Nephron progenitor cell (in vitro differentiated cells): ENCODE data around the gene HOXC4.

Experiments
- DNase-seq: peaks from one replicate; pipeline ENCODE4 v3.0.0; 2021
- H3K27ac Mint-ChIP-seq: 2 replicates; pipeline ENCODE4 v1.8.0; 2021; ENCODE audit warnings: mild to moderate bottlenecking, moderate library complexity, mixed read lengths
- H3K27me3 Mint-ChIP-seq: 2 replicates; pipeline ENCODE4 v1.8.0; 2021; ENCODE audit warnings: mild to moderate bottlenecking, low read depth, mixed read lengths; ENCODE audit not compliant: poor library complexity
- H3K36me3 Mint-ChIP-seq: 2 replicates; pipeline ENCODE4 v1.8.0; 2021; ENCODE audit warnings: low read depth, mixed read lengths
- H3K4me1 Mint-ChIP-seq: 2 replicates; pipeline ENCODE4 v1.8.0; 2021; ENCODE audit warnings: mixed read lengths
- H3K4me3 Mint-ChIP-seq: 2 replicates; pipeline ENCODE4 v1.8.0; 2021; ENCODE audit warnings: mild to moderate bottlenecking, moderate library complexity, mixed read lengths
- H3K9me3 Mint-ChIP-seq: 2 replicates; pipeline ENCODE4 v1.8.0; 2021; ENCODE audit warnings: mild to moderate bottlenecking, moderate library complexity, mixed read lengths
- TF ChIP-seq, protein P1 (sequence below): fragments of 200-600 bp; sonication (generic); IDR thresholded peaks from 2 replicates; pipeline ENCODE4 v1.5.0; 2021; ENCODE audit warnings: antibody characterized with exemption

Gene HOXC4

GRCh38 chr12:54024127-54024526, 29.5 kb upstream of the HOXC4 start:
- Mint-ChIP-seq H3K27me3 (peaks cover 6% of the 10 kb centered on the region), H3K4me3 (peak overlapping the region; percentile 91), H3K9me3 (no peaks in the 10 kb centered on the region), H3K4me1 (peaks cover 83% of the 10 kb centered on the region), H3K36me3 (peaks cover 38% of the 10 kb centered on the region), H3K27ac (peak overlapping the region; percentile 99)
- DNase-seq: peak; percentile 42
- TF ChIP-seq, protein P1, sequence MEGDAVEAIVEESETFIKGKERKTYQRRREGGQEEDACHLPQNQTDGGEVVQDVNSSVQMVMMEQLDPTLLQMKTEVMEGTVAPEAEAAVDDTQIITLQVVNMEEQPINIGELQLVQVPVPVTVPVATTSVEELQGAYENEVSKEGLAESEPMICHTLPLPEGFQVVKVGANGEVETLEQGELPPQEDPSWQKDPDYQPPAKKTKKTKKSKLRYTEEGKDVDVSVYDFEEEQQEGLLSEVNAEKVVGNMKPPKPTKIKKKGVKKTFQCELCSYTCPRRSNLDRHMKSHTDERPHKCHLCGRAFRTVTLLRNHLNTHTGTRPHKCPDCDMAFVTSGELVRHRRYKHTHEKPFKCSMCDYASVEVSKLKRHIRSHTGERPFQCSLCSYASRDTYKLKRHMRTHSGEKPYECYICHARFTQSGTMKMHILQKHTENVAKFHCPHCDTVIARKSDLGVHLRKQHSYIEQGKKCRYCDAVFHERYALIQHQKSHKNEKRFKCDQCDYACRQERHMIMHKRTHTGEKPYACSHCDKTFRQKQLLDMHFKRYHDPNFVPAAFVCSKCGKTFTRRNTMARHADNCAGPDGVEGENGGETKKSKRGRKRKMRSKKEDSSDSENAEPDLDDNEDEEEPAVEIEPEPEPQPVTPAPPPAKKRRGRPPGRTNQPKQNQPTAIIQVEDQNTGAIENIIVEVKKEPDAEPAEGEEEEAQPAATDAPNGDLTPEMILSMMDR: no peak

DNA sequence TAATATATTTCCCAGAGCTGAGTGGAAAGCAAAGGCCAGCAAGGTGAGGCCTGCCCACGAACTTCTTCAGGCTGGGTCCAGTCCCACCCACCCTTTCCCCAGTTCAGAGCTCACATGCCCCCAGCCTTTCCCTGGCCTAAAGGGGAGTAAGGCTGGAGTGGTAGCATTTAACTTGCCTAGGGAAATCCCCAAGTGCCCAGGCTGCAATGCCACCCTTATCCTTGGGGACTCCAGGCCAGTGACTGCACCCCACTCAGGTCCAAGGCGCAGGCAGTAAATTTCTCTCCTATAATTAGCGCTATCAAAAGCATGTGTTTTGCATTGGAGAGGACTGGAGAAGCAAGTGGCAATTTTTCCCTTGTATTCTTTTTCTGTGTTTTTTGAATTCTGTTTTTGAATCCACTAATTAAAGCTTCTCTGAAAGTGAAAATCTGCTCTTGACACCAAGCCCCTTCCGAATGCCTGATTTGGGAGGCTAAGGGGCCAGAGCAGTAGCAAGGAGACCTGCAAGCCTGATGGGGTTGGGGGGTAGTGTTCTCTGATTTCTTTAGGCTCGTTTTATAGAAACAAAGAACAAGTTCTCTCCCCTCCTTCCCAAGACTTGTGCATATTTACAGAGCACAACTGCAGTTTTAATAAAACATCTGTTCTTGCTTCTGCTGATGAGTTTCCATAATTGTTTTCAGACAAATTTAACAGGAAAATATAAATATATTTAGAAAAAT, 28.9 kb upstream of the HOXC4 start:
- H3K4me3 Mint-ChIP-seq: peak overlapping the region; percentile 91
- H3K9me3 Mint-ChIP-seq: no peaks in the 10 kb centered on the region
- TF ChIP-seq, protein P1: no peak
- DNase-seq: peak; percentile 8
- peaks cover 86% of the 10 kb centered on the region for H3K4me1 Mint-ChIP-seq
- peaks cover 6% of the 10 kb centered on the region for H3K27me3 Mint-ChIP-seq
- H3K27ac Mint-ChIP-seq: peak overlapping the region; percentile 99
- peaks cover 39% of the 10 kb centered on the region for H3K36me3 Mint-ChIP-seq

DNA sequence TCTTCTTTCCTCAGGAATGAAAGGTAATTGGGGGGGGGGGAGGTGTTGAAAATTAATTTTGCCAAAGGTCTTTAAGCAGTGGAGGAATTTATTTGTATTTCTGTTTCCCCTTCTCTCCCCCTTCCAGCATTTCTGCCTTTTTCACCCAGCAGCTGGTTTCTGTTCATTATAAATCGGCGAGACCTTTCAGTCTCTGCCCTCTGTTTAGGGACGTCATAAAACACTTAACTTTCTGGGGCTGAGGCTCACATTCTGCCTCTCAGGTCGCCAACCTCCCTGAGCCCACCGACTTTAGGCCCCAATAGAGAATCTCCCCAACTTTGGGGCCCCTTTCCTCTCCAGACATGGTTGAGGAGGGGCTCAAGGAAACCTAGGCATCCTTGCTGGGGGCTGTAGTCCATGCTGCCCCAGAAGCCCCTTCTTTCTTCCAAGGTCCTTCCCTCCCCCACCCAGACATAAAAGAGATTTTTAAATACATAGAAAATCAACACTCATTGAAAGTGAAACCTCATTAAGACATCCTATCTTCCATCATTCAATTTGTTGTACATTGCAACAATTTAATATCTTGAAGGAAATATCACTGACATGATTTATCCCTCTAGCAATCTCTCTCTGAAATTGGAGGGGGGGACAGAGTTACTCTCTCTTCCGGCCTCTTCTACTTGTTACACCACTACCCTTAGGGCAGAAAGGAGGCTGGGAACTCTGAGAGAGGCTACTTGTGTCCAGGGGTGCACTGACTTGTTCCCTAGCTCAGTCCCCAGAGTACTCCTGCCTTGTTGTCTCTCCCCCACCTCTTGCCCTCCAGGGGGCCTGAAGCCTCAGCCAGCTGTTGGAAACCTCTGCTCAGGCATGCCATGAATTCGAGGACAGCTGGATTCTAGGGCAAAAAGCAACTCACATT, 27.9 kb upstream of the HOXC4 start:
- Mint-ChIP-seq H3K36me3 (peaks cover 44% of the 10 kb centered on the region), H3K27me3 (peaks cover 6% of the 10 kb centered on the region), H3K4me1 (peaks cover 92% of the 10 kb centered on the region), H3K27ac (peak overlapping the region; percentile 99), H3K4me3 (peak overlapping the region; percentile 91), H3K9me3 (no peaks in the 10 kb centered on the region)
- TF ChIP-seq, protein P1: no peak
- peak; percentile 47 for DNase-seq

DNA sequence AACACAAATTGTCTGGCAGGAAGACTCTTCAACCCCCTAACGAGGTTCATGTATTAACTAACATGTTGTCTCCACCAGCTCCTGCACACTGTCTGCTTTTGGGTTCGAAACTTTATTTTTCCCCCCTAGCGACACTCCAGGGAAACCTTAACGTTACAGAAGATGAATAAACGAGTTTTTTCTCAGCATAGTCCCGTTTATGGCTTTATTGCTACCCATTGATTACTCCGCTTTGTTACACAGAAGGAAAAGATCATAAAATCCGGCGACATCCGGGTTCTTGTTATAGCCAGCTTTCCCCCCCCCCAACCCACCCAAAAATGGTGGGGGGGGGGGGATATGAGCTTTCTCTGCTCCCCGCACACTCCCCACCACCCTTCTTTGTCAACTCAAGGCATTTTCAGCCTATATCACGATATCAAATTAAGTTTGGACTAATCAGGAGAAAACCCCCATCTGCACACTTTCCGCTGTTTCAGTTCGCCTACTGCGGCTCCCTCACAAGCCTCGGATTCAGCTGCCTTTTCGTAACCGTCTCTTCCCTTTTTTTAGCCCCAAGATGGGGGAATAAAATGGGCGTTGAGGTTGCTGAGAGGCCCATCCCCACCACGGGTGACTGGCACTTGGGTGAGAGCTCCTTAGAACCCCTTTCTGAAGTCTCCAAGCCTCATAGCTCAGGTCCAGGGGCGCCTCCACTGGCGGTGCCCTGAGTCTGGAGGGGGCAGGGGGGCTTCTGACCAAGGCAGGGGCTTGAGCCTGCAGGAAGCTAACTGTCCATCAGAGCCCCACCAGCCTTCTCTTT, 26.8 kb upstream of the HOXC4 start:
- Mint-ChIP-seq H3K9me3 (no peaks in the 10 kb centered on the region), H3K36me3 (peaks cover 36% of the 10 kb centered on the region), H3K27ac (peak overlapping the region; percentile 99), H3K27me3 (peaks cover 5% of the 10 kb centered on the region), H3K4me3 (peak overlapping the region; percentile 91), H3K4me1 (peaks cover 96% of the 10 kb centered on the region)
- TF ChIP-seq, protein P1: no peak
- peak; percentile 40 for DNase-seq

- TF ChIP-seq, protein P1: no peak
- Mint-ChIP-seq H3K27me3 (peaks cover 6% of the 10 kb centered on the region), H3K36me3 (peaks cover 30% of the 10 kb centered on the region), H3K4me3 (peak overlapping the region; percentile 91), H3K27ac (peak overlapping the region; percentile 99), H3K9me3 (no peaks in the 10 kb centered on the region), H3K4me1 (peaks cover 96% of the 10 kb centered on the region)
- no peak for DNase-seq
Observed at GRCh38 chr12:54027442-54027786, 26.2 kb upstream of the HOXC4 start.
